Fibroblast of lung (primary cell): ENCODE measurements around the gene IQSEC3. TPM values are rescaled to one million over a fixed set of nuclear protein-coding genes. Genes with fewer than 3 reads are reported as not detected.

Experiments used
- DNase-seq, 2 donors: peaks; one replicate each; pipeline versions ENCODE4 v3.0.0 to v3.0.0-alpha.2; 2010; ENCODE audit warnings: low read depth in 2 of 2
- H2AFZ ChIP-seq: 2 replicates; pipeline ENCODE4 v1.5.1; 2012; ENCODE audit warnings: low read length, control low read depth, inconsistent platforms
- H3K27ac ChIP-seq: 2 replicates; pipeline ENCODE4 v1.5.1; 2011; ENCODE audit warnings: low read length, control low read depth; ENCODE audit not compliant: insufficient read depth
- H3K27me3 ChIP-seq: 2 replicates; pipeline ENCODE4 v1.5.1; 2011; ENCODE audit warnings: mild to moderate bottlenecking, low read length; ENCODE audit not compliant: control insufficient read depth, insufficient read depth
- H3K36me3 ChIP-seq: 2 replicates; pipeline ENCODE4 v1.5.1; 2011; ENCODE audit warnings: low read length; ENCODE audit not compliant: control insufficient read depth, insufficient read depth
- H3K4me1 ChIP-seq: 2 replicates; pipeline ENCODE4 v1.5.1; 2011; ENCODE audit warnings: low read length; ENCODE audit not compliant: control insufficient read depth, insufficient read depth; ENCODE audit errors: extremely low read depth
- H3K4me2 ChIP-seq: 2 replicates; pipeline ENCODE4 v1.5.1; 2011; ENCODE audit warnings: low read length, control low read depth; ENCODE audit not compliant: insufficient read depth; ENCODE audit errors: extremely low read depth
- H3K4me3 ChIP-seq, 4 experiments: fragments of 200-600 bp in 1 of 4; sonication (generic) in 1 of 4; replicated peaks in 1 of 4; 2 replicates each; pipeline ENCODE4 v1.5.1; 2011 to 2016; ENCODE audit warnings: low read length in 4 of 4, low read depth in 3 of 4, mild to moderate bottlenecking in 3 of 4, control low read depth in 2 of 4, inconsistent platforms in 1 of 4, mixed read lengths in 1 of 4; ENCODE audit not compliant: insufficient read depth in 1 of 4; ENCODE audit errors: control extremely low read depth in 1 of 4
- H3K79me2 ChIP-seq: 2 replicates; pipeline ENCODE4 v1.5.1; 2012; ENCODE audit warnings: mild to moderate bottlenecking, low read length, inconsistent platforms; ENCODE audit not compliant: control insufficient read depth, insufficient read depth
- H3K9ac ChIP-seq: 2 replicates; pipeline ENCODE4 v1.5.1; 2011; ENCODE audit warnings: mild to moderate bottlenecking, low read length, control low read depth; ENCODE audit not compliant: insufficient read depth
- H3K9me3 ChIP-seq: 2 replicates; pipeline ENCODE4 v1.5.1; 2012; ENCODE audit warnings: low read depth, low read length; ENCODE audit not compliant: control insufficient read depth, insufficient read depth
- H4K20me1 ChIP-seq: 2 replicates; pipeline ENCODE4 v1.5.1; 2011; ENCODE audit warnings: low read length; ENCODE audit not compliant: control insufficient read depth, insufficient read depth; ENCODE audit errors: extremely low read depth
- EZH2 ChIP-seq: IDR thresholded peaks from 2 replicates; pipeline ENCODE4 v1.5.1; 2012; ENCODE audit warnings: low read length, control low read depth, mild to moderate bottlenecking; ENCODE audit errors: missing control alignments
- polyA plus RNA-seq, 2 donors: library from polyadenylated mRNA; depleted of rRNA in 1 of 2; stranded (reverse) in 1 of 2; unstranded in 1 of 2; fragments of >200 nt; gene quantifications; 2 replicates each; pipeline ENCODE4 v1.2.1, GENCODE V29; 2011 to 2012; ENCODE audit warnings: missing spikeins in 1 of 2
- total RNA-seq: library from RNA; depleted of rRNA; stranded (reverse); fragments of >200 nt; gene quantifications from 2 replicates; pipeline ENCODE4 v1.2.1, GENCODE V29; 2014
- TF ChIP-seq, protein P1 (sequence below), 2 donors: IDR thresholded peaks in 1 of 2; conservative IDR thresholded peaks in 1 of 2; 1 replicate in 1 of 2; 2 replicates in 1 of 2; pipeline ENCODE4 v1.5.1; 2011 to 2012; ENCODE audit warnings: low read length in 2 of 2, control low read depth in 1 of 2, inconsistent platforms in 1 of 2, low read depth in 1 of 2, mild to moderate bottlenecking in 1 of 2

Gene IQSEC3
- total and polyA plus RNA-seq, 2 donors (not counting 1 experiment from before 2014, with no cell fraction given): 0.14 to 1.3 TPM

DNA sequence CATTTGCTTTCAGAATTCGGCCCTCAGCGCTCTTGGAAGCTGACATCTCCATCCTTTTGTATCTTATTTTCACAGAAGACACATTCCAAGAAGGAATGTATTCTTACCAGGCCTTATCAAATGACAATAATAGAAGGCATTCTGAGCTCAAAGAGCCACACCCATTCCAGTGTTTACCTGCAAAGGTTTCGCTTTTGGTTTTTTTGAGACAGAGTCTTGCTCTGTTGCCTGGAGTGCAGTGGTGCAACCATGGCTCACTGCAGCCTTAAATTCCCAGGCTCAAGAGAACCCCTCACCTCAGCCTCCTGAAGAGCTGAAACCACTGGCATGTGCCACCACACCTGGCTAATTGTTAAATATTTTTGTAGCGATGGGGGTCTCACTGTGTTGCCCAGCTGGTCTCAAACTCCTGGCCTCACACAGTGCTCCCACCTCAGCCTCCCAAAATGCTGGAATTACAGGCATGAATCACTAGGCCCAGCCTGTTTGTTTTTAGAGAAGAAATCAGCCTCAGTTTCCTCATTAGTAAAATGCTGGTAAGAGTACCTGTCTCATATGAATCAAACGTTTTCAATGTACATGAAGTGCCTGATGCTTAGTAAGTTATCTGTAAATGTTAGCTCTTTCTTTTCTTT is 78.2 kb downstream of the IQSEC3 start:
- H3K4me2 ChIP-seq: no peak overlapping the region
- no peaks in the 10 kb centered on the region for H4K20me1 ChIP-seq
- H3K27me3 ChIP-seq: peaks cover 11% of the 10 kb centered on the region
- H3K9me3 ChIP-seq: no peaks in the 10 kb centered on the region
- H3K36me3 ChIP-seq: no peaks in the 10 kb centered on the region
- H3K27ac ChIP-seq: no peak overlapping the region
- no peaks in the 10 kb centered on the region for H3K4me1 ChIP-seq
- no peak overlapping the region for H2AFZ ChIP-seq
- H3K79me2 ChIP-seq: no peaks in the 10 kb centered on the region
- no peak overlapping the region for H3K4me3 ChIP-seq
- no peak overlapping the region for H3K9ac ChIP-seq
- no peak for DNase-seq
- TF ChIP-seq, protein P1, sequence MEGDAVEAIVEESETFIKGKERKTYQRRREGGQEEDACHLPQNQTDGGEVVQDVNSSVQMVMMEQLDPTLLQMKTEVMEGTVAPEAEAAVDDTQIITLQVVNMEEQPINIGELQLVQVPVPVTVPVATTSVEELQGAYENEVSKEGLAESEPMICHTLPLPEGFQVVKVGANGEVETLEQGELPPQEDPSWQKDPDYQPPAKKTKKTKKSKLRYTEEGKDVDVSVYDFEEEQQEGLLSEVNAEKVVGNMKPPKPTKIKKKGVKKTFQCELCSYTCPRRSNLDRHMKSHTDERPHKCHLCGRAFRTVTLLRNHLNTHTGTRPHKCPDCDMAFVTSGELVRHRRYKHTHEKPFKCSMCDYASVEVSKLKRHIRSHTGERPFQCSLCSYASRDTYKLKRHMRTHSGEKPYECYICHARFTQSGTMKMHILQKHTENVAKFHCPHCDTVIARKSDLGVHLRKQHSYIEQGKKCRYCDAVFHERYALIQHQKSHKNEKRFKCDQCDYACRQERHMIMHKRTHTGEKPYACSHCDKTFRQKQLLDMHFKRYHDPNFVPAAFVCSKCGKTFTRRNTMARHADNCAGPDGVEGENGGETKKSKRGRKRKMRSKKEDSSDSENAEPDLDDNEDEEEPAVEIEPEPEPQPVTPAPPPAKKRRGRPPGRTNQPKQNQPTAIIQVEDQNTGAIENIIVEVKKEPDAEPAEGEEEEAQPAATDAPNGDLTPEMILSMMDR (conservative IDR thresholded peaks at IDR 0.05 in 1 of 2, IDR thresholded peaks at IDR 0.05 in 1 of 2; ENCODE audit: low read depth in 1 of 2, low read length in 2 of 2): no peak
- TF ChIP-seq EZH2: no peak

DNA sequence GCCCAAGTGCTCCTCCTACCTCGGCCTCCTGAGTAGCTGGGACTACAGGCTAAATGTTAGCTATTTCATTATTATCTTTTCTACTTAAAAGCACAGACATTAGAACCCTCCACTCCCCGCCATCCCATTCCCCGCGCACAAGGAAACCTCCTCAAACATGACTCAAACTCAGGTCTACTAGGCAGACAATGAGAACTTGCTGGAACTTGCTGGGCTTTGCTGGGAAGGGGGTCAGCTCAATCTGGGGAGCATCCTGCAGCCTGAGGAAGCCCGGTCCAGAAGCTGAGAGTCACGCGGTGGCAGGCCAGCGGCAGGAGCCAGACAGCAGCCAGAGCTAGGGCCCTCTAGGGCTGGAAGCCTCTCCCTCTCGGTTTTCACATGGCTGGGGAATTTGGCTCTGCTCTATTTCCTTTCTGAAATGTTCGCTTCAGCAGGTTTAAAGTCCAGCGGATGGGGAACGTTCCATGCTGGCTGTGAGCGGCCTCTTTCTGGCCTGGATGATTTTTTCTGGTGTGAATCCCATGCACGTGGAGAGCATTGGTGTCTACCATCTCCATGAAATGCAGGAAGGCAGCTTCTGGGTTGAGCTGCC is 78.9 kb downstream of the IQSEC3 start:
- Histone ChIP-seq H3K27me3 (peaks cover 4% of the 10 kb centered on the region), H3K9ac (no peak overlapping the region), H3K4me2 (no peak overlapping the region), H4K20me1 (no peaks in the 10 kb centered on the region), H3K36me3 (no peaks in the 10 kb centered on the region), H2AFZ (no peak overlapping the region), H3K4me1 (no peaks in the 10 kb centered on the region), H3K9me3 (no peaks in the 10 kb centered on the region), H3K27ac (no peak overlapping the region), H3K4me3 (no peak overlapping the region), H3K79me2 (no peaks in the 10 kb centered on the region)
- DNase-seq: no peak
- no peak for TF ChIP-seq EZH2
- TF ChIP-seq, protein P1 (conservative IDR thresholded peaks at IDR 0.05 in 1 of 2, IDR thresholded peaks at IDR 0.05 in 1 of 2; ENCODE audit: low read depth in 1 of 2, low read length in 2 of 2): no peak

DNA sequence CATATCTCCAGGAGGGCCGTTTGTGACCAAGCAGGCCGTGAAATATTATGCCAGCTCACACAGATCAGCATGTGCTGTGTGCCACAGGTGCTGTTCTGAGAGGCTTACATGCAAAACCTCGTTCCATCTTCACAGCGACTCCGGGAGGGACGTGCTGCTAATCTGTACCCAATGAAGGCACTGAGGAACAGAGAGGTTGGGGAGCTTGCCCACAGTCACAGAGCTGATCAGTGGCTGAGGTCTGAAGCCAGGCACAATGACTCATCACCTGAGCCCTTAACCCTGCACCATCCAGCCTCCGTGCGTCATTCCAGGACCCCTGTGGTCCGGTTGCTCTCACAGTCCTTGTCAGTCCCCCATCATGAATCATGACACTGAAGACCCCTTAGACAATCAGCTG is 80.7 kb downstream of the IQSEC3 start:
- Histone ChIP-seq H3K4me3 (no peak overlapping the region), H4K20me1 (no peaks in the 10 kb centered on the region), H3K79me2 (no peaks in the 10 kb centered on the region), H2AFZ (no peak overlapping the region), H3K27ac (no peak overlapping the region), H3K9me3 (no peaks in the 10 kb centered on the region), H3K27me3 (peaks cover 5% of the 10 kb centered on the region), H3K9ac (no peak overlapping the region), H3K4me1 (no peaks in the 10 kb centered on the region), H3K4me2 (no peak overlapping the region), H3K36me3 (no peaks in the 10 kb centered on the region)
- TF ChIP-seq EZH2: no peak
- TF ChIP-seq, protein P1 (conservative IDR thresholded peaks at IDR 0.05 in 1 of 2, IDR thresholded peaks at IDR 0.05 in 1 of 2; ENCODE audit: low read depth in 1 of 2, low read length in 2 of 2): no peak
- no peak for DNase-seq
